Frontal cortex (tissue), 4 donors: ENCODE measurements around the gene ACTR3. TPM values are rescaled to one million over a fixed set of nuclear protein-coding genes. Genes with fewer than 3 reads are reported as not detected.

ENCODE experiments used
- DNase-seq, 2 donors: peaks; one replicate each; pipeline ENCODE4 v3.0.0; 2012; ENCODE audit warnings: low spot score in 2 of 2
- FAIRE-seq: peaks from 2 replicates; lab custom pipeline; 2012; peaks lifted over from hg19 to GRCh38; lab: Jason Lieb, UNC
- total RNA-seq: library from RNA; depleted of rRNA; stranded (reverse); fragments of >200 nt; gene quantifications from one replicate; pipeline ENCODE4 v1.2.3, GENCODE V29; 2014
- donor health status: control.
- donor health status: control.
- donor health status: control.

The ACTR3 gene
- total RNA-seq, 1 donor from 2014 or later, result 99.9 TPM

DNA sequence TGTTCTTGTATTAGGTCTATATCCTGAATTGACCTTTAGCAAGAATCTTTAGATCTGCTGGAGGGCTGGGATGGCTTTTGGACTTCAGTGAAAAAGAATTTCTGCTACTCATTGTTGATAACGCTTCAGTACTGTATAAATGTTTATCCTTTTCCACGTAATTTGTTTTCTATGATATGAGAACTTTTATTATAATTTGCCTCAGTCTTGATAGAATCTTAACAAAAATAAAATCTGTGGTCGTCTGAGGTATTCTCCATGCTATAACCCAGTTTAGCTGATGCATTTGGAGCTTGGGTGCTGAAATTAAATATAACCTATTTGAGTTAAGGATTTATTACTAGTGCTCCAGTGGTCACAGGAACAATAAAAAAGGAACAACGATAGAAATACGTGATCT, 71.1 kb downstream of the ACTR3 start:
- DNase-seq (no peak), FAIRE-seq (no peak)

DNA sequence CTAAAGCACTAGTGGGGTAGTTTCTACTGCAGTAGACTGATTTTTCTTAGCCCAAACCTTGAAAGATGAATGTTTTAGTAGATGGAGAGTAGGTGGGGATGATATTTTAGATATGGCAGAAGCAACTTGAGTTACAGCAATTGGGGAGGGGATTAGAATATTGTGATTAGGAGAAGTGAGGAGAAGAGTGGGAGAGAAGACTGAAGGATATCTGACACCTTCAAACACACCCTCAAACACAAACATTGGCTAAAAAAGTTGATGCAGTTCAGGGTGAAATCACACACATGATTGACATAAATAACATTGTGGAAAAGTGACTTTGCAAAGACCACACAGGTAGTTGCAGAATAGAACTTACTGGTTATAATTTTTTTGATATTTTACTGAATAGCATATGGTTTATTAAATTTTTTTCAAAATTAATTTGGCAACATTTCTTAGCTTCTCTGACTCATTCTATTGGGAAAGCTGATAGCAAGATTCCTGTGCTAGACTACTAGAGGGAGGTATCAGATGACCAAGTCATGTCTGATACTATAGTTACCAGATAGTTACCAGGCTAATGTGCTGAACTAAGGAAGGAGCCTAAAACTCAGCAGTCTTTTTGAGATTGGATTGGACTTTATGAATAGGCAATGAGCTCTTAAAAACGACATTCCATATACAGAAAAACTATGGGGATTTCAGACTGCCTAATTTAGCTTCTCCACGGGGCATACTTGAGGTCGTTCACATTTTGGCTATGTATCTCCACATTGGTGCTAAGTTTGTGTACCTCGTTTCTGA, 73.0 kb downstream of the ACTR3 start:
- DNase-seq, result no peak
- FAIRE-seq, result no peak

GRCh38 chr2:113963965-113964364, 74.1 kb downstream of the ACTR3 start:
- no peak for FAIRE-seq

DNA sequence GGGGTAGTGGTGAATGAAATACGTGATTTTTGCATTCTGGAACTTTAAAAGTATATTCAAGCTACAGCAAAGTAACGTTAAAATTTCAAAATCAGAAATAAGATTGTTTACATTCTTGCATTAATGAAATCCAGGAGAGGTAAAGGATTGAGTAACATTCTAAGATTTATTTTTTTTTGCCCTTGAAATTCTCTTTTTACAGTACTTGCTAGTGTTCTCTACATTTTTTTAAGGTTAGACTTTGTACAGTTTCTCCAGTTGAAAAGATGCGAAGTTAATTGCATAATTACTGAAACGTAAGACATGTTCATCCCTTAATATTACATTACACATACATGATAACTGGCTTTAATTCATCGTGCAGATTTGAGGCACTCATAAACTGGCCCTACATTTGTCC, 74.5 kb downstream of the ACTR3 start:
- DNase-seq, result no peak
- FAIRE-seq, result no peak

More at GRCh38 chr2:113963965-113964364, 74.1 kb downstream of the ACTR3 start:
- no peak for DNase-seq

DNA sequence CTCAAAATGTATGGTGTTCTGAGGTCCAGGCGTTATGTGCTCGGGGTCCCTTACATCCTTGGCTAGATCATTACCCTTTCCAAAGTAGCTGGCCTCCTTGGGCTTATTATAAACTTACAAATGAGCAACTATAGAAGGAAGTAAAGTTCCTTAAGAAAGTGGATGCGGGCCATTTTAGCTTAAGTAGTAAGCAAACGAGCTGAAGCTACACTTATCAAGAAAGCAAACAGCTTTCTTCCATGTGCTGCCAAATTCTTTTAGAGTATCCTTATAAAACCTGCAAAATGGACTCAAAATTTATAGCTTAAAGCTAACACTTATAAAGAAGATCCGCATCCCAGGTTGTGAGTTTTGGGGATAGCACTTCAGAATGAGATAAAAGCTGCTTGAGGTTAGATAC, 75.3 kb downstream of the ACTR3 start:
- no peak for DNase-seq

DNA sequence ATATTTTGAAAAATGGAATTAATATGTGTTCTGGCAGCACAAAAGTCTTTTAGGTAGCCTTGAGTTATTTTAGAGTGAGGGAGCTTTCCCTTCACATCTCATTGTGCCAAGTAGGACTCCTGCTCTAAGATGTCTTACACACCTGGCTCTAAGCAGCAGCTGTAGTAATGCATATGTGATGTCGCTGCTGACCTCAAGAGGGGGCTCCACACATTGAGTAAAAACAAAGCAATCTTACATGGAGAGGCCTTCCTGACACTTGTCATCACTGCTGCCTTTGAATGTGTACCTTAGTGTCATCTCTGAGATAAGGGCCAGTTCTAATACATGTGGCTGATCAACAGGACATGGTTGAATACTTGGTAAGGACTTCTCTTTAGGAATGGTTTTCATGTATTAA, 75.8 kb downstream of the ACTR3 start:
- DNase-seq (no peak), FAIRE-seq (no peak)

More for the DNA sequence above, 75.3 kb downstream of the ACTR3 start:
- FAIRE-seq, result no peak

- DNase-seq (no peak), FAIRE-seq (no peak)
Observed at GRCh38 chr2:113966171-113966570, 76.3 kb downstream of the ACTR3 start.

DNA sequence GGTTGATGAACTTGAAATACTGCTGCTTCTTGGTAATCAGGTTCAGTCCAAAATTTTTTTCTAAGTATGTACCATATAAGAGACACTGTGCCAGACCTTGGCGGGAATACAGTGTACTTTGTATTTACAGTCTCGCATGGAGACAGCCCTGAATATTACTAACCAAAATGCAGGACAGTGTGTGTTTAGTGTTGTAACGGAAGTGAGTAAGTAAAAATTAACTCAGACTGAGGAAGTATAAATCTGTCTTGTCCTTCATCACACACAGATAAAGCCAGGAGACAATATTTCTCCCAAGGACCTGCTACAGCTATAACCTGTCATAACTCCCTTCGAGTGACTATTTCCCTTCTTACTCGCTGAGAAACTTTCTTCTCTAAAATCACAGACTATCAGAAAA, 76.9 kb downstream of the ACTR3 start:
- FAIRE-seq (no peak), DNase-seq (no peak)

- FAIRE-seq, result no peak
- DNase-seq, result no peak
Observed at GRCh38 chr2:113967272-113967671, 77.4 kb downstream of the ACTR3 start.

DNA sequence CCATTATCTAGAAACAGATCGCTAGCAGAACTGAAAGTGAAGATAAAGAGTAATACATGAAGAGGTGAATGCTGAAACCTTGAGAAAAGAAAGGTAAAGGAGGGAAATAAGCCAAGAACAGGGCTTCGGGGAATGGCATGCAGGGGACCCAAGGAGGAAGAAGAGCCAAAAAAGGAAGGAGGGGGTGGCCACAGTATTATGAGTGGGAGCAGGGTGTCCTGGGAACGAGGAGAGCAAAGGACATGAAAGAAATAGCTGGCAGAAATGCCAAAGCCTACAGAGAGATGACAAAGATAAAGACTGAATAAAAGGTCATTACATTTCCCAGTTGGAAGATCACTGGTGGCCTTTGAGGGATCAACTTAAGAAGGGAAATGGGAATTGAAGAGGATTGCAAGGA, 82.9 kb downstream of the ACTR3 start:
- no peak for FAIRE-seq

GRCh38 chr2:113973810-113974209, 83.9 kb downstream of the ACTR3 start:
- DNase-seq (no peak), FAIRE-seq (no peak)

More for the DNA sequence above, 82.9 kb downstream of the ACTR3 start:
- no peak for DNase-seq

DNA sequence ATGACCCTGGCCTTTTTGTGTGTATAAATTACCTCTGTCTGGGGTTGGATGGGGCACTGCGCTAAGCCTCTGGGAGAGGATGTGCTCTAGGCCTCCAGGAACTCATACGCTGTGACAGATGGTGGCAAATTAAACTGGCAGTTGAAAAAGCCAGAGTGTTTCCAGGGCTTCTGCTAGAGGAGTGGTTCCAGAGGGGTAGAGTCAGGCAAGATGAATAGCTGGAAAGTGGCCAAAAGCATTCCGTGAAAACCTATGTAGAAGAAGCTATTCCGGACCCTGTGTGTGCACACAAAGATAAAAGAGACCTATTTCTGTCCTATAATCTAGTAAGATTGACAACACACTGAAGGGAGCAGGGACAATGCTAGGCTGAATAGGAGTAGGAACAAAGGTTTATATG, 84.8 kb downstream of the ACTR3 start:
- FAIRE-seq, result no peak
- DNase-seq, result no peak

DNA sequence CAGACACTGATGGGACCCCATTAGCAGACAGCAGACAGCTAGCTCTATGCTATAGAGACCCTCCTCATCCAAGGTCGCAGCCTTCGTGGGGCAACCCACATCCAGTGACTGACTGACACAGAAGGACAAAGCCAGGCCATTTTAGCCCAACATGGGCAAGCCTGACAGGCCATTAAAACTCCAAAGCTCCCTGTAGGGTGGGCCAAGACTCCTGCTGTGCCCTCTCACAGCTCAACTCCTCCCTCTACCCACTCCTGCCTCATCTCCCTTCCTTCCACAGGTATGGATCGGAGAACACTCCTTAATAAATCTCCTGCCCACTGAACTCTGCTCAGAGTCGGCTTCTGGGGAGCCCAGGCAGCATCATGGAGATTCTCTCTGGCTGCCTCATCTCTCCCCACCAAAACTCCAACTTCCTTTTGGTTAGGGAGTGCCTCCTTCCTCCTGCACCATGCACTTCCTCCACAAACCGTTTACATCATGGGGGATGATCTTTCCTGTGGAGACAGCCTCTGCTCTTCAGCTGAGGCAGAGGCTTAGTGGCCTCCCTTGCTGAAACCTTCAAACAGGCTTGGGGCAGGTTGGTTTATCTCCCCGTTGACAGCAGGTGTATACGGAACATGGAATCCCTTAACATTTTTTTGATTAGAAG, 86.5 kb downstream of the ACTR3 start:
- no peak for DNase-seq
- no peak for FAIRE-seq

- DNase-seq, result no peak
- no peak for FAIRE-seq
Observed at GRCh38 chr2:113977060-113977659, 87.3 kb downstream of the ACTR3 start.

GRCh38 chr2:113977660-113978523, 88.0 kb downstream of the ACTR3 start:
- DNase-seq, result peak in 1 of 2 donors; percentile 55
- no peak for FAIRE-seq

GRCh38 chr2:113978524-113979190, 88.8 kb downstream of the ACTR3 start:
- no peak for DNase-seq
- FAIRE-seq, result no peak

- DNase-seq (no peak), FAIRE-seq (no peak)
Observed at GRCh38 chr2:113979191-113980128, 89.6 kb downstream of the ACTR3 start.

- FAIRE-seq (no peak), DNase-seq (no peak)
Observed at GRCh38 chr2:113980946-113981345, 91.1 kb downstream of the ACTR3 start.
